ENCODE measurements around the gene HECW1.

HECW1 gene

DNA sequence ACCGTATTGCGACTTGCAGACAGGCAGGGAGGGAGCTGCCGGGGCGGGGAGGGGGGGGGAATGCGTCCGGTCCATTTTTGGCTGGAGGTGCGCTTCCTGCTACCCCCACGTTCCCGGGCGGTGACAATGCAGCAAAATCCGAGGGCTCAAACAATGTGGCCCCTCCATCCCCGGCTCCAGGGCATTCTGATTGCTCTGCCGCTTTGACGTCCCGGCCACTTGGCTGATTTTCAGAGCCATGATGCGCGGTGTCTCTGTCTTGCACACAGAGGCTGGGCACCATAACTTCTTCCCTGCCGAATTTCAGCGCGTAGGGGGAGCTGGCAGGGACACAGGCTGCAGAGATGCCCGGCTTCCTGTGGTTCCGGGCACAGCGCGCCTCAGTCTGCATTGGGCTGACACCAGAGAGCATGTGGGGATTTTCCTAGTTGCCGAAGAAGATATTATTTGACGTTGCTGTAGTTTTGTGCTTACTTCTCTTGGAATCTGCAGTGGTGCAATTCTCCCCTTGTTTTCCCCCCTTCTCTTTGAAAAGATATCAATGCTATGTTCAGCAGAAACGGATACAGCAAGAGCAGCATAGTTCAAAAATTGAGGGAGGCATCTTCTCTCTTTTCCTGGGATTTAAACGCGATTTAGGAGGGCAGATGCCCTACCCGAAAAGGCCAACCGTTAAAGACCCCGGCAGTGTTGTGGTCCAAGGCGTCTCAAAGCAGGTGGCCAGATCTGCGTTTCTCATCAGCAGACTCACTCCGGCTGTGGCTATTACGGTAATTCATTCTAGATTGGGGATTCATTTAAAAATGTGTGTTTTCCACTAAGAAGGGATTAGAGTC lies 1.4 kb downstream of the HECW1 start:
- TF ChIP-seq, protein P1, sequence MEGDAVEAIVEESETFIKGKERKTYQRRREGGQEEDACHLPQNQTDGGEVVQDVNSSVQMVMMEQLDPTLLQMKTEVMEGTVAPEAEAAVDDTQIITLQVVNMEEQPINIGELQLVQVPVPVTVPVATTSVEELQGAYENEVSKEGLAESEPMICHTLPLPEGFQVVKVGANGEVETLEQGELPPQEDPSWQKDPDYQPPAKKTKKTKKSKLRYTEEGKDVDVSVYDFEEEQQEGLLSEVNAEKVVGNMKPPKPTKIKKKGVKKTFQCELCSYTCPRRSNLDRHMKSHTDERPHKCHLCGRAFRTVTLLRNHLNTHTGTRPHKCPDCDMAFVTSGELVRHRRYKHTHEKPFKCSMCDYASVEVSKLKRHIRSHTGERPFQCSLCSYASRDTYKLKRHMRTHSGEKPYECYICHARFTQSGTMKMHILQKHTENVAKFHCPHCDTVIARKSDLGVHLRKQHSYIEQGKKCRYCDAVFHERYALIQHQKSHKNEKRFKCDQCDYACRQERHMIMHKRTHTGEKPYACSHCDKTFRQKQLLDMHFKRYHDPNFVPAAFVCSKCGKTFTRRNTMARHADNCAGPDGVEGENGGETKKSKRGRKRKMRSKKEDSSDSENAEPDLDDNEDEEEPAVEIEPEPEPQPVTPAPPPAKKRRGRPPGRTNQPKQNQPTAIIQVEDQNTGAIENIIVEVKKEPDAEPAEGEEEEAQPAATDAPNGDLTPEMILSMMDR (IDR thresholded peaks at IDR 0.05) = no peak

DNA sequence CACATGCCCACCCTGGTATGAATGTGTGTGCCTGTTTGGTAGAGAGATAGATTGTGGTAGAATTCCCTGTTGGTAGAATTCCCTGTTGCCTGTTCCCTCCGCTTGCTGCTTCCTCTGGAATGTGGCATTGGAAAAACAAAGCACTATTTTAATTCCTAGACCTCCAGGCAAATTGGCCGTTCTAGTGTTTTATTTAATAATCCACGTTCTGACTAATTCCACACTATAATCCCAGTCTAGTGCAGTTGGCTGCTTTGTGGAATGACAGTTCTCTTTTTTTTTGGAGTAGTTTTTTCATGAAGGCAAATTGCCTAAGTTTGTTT lies 2.0 kb downstream of the HECW1 start:
- TF ChIP-seq, protein P1 (IDR thresholded peaks at IDR 0.05) = no peak

DNA sequence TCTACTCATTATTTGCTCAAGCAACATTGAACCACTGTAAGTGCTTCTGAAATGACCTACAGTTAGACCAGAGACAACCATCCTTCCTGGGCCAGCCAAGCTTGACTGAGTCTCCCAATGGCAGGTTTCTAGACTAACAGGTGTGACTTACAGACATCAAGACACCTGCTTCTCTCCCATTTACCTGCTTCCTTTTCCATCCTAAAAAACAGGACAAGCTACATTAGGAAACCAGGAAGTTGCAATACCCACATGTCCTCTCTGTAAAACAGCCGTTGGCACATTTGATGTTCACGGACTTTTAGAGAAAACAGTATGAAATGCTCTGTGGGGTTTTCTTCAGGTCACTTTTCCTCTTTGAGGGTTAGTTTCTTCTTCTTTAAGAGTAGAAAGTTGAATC lies 4.0 kb downstream of the HECW1 start:
- TF ChIP-seq, protein P1 (IDR thresholded peaks at IDR 0.05) = no peak

DNA sequence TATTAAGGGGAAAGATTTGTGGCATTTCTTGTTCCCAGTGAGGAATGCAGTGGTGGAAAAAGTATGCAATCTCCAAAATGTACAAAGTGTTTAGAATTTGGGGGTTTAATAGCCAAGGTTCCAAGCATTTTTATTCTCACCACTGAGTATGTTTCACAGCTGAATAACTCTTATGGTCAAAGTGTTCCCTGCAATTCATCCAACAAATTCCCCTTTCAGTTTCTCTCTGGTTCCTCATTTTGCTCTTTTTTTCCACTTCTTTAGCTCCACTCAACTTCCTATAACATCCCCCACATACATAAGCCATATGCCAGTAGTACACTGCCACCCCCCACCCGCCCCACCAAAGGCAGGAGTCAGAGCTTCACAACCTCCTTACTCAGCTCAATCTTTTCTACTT lies 4.6 kb downstream of the HECW1 start:
- TF ChIP-seq, protein P1 (IDR thresholded peaks at IDR 0.05) = no peak

DNA sequence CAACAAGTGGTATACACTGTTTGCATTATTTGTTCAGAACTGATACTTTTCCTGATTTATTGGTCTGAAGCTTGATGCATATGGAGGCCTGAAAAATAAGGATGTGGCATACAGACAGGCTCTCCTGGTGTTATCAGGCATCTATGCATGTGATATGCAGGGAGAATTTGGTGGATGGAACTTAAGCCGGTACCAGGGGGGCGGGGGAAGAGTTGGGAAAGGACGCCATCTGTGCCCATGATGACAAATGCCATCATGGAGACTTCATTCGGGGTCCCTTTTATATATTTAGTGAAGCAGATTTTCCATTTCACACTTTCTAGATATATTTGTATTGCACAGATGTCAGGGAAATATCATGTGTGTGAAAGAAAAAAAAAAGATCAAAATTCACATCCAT lies 5.4 kb downstream of the HECW1 start:
- TF ChIP-seq, protein P1 (IDR thresholded peaks at IDR 0.05) = no peak

DNA sequence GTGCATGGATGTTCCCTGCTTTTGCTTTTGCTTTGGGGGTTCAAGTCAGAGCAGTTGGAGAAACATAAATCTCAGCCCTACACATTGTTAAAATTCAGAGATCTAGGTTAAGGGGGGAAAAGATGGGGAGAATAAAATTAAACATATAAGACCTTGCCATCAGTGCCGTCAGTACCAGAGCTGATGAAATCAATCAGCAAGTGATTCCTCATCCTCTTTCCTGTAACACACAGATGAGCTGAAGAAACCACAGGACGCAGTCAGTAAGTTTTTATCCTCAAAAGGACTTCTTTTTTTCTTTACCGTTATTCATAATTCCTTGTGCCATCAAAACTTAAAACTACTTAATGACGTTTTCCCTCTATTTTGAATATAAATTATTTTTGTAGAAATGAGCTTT lies 5.9 kb downstream of the HECW1 start:
- TF ChIP-seq, protein P1 (IDR thresholded peaks at IDR 0.05) = no peak

DNA sequence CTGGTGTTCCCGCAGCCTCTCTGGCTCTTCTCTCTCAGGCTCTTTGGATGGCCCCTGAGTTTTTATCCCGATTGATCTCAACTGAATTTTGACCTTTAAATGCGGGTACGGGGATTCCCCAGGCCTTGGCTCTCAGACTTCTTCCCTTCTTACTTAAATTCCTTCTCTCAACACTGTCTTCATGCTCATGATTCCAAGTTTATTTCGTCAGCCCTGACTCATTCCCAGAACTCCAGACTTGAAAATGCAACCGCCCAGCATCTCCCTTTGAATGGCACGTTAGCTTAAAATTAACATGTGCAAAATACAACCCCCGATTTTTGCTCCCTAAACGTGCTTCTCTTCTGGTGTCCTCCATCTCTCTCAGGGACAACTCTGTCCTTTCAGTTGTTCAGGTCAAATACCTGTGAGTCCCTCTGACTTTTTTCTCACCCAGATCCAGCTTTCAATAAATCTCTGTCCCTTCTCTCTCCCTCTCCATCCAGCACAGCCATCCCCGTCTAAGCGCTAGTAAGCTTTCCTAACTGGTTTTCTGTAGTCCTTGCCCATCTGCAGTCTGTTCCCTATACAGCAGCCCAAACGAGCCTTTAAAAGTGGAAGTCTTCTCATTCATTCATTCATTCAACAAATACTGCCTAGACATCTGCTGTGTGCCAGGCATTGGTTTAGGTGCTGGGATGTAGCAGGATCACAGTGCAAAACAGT lies 7.1 kb downstream of the HECW1 start:
- TF ChIP-seq, protein P1 (IDR thresholded peaks at IDR 0.05) = no peak

Measured in LNCAP (cell line).